HepG2 (cell line): ENCODE measurements around the gene KANSL3. TPM values are rescaled to one million over a fixed set of nuclear protein-coding genes. Genes with fewer than 3 reads are reported as not detected.

Source experiments
- ARID5B ChIP-seq: IDR thresholded peaks from 2 replicates; pipeline ENCODE4 v1.4.0; 2020; ENCODE audit warnings: mild to moderate bottlenecking, missing genetic modification reagents
- ATF2 ChIP-seq: sonication (generic); formaldehyde crosslinking; IDR thresholded peaks from 2 replicates; pipeline ENCODE4 v1.4.0; 2020; ENCODE audit warnings: missing genetic modification reagents
- ATF7 ChIP-seq, 2 experiments: fragments of 450-650 bp in 1 of 2; sonication (generic) in 1 of 2; formaldehyde crosslinking in 1 of 2; IDR thresholded peaks; 2 replicates each; pipeline versions ENCODE4 v1.4.0 to v1.6.1; 2016 to 2020; ENCODE audit warnings: antibody characterized with exemption in 1 of 2, mild to moderate bottlenecking in 1 of 2, missing genetic modification reagents in 1 of 2
- ELK4 ChIP-seq: sonication (generic); formaldehyde crosslinking; IDR thresholded peaks from 2 replicates; pipeline ENCODE4 v1.9.0; 2021; ENCODE audit warnings: missing genetic modification reagents, borderline replicate concordance
- FOXP4 ChIP-seq: sonication (generic); formaldehyde crosslinking; IDR thresholded peaks from 2 replicates; pipeline ENCODE4 v1.4.0; 2020; ENCODE audit warnings: missing genetic modification reagents
- MAFG ChIP-seq: sonication (generic); formaldehyde crosslinking; IDR thresholded peaks from 2 replicates; pipeline ENCODE4 v1.5.1; 2020; ENCODE audit warnings: mild to moderate bottlenecking, missing genetic modification reagents
- TRAFD1 ChIP-seq: sonication (generic); formaldehyde crosslinking; IDR thresholded peaks from 2 replicates; pipeline ENCODE4 v1.5.1; 2020; ENCODE audit warnings: missing genetic modification reagents, mild to moderate bottlenecking, borderline replicate concordance
- ZNF160 ChIP-seq: sonication (generic); formaldehyde crosslinking; IDR thresholded peaks from 2 replicates; pipeline ENCODE4 v1.8.0; 2022; ENCODE audit warnings: mild to moderate bottlenecking, inconsistent platforms, missing genetic modification reagents
- ZNF224 ChIP-seq: sonication (generic); formaldehyde crosslinking; IDR thresholded peaks from 2 replicates; pipeline ENCODE4 v1.5.0; 2020; ENCODE audit warnings: mild to moderate bottlenecking, missing genetic modification reagents
- ZNF230 ChIP-seq: sonication (generic); formaldehyde crosslinking; IDR thresholded peaks from 2 replicates; pipeline ENCODE4 v1.4.0; 2020; ENCODE audit warnings: mild to moderate bottlenecking, missing genetic modification reagents
- ZNF317 ChIP-seq: sonication (generic); formaldehyde crosslinking; IDR thresholded peaks from 2 replicates; pipeline ENCODE4 v1.5.0; 2020; ENCODE audit warnings: mild to moderate bottlenecking, missing genetic modification reagents
- ZNF549 ChIP-seq: sonication (generic); formaldehyde crosslinking; IDR thresholded peaks from 2 replicates; pipeline ENCODE4 v1.5.0; 2020; ENCODE audit warnings: missing genetic modification reagents
- ZNF644 ChIP-seq: IDR thresholded peaks from 2 replicates; pipeline ENCODE4 v1.6.1; 2016; ENCODE audit warnings: low read depth
- ZNF737 ChIP-seq: sonication (generic); formaldehyde crosslinking; IDR thresholded peaks from 2 replicates; pipeline ENCODE4 v1.5.0; 2020; ENCODE audit warnings: missing genetic modification reagents, mild to moderate bottlenecking, borderline replicate concordance
- ZSCAN5A ChIP-seq: sonication (generic); formaldehyde crosslinking; IDR thresholded peaks from 2 replicates; pipeline ENCODE4 v1.8.0; 2022; ENCODE audit warnings: mild to moderate bottlenecking, missing genetic modification reagents, borderline replicate concordance
- polyA plus RNA-seq, 8 experiments: library from polyadenylated mRNA; depleted of rRNA in 3 of 8; stranded (reverse) in 7 of 8; unstranded in 1 of 8; fragments of >200 nt; fragmentation: Illumina TruSeq in 4 of 8; extraction: Trizol in 4 of 8; gene quantifications; 2 replicates each; pipeline versions ENCODE4 v1.2.1 to v1.2.3, GENCODE V29; 2011 to 2016; ENCODE audit warnings: low read depth in 4 of 8, missing spikeins in 1 of 8, mixed read lengths in 1 of 8; ENCODE audit not compliant: insufficient read depth in 1 of 8
- total RNA-seq, 5 experiments: library from RNA; depleted of rRNA; stranded (reverse); fragments of >200 nt; fragmentation: Illumina TruSeq; extraction: Trizol; gene quantifications; 2 replicates each; pipeline ENCODE4 v1.2.3, GENCODE V29; 2016; ENCODE audit warnings: low read depth in 1 of 5

KANSL3 gene
- total and polyA plus RNA-seq, 2 of the 13 experiments (the other 11 are each of a cell fraction or from before 2014, with no cell fraction given) = 20.8 to 37.3 TPM

- TF ChIP-seq ZSCAN5A (CRISPR knock-in tag) (peak; percentile 98), TRAFD1 (CRISPR knock-in tag) (0 out of 2 replicates have a peak, but pooled peaks have one; percentile 45), ZNF549 (CRISPR knock-in tag) (no peak), ATF2 (peak; percentile 98), FOXP4 (CRISPR knock-in tag) (peak; percentile 87), MAFG (CRISPR knock-in tag) (no peak), ARID5B (CRISPR knock-in tag) (peak; percentile 90), ZNF317 (peak; percentile 88), ZNF224 (CRISPR knock-in tag) (peak; percentile 95; the same call in 1 of the 2 replicates), ZNF644 (peak; percentile 72; the same call in 1 of the 2 replicates), ELK4 (CRISPR knock-in tag) (peak; percentile 75), ATF7 (IDR thresholded peaks at IDR 0.05) (no peak), ATF7 (CRISPR knock-in tag; IDR thresholded peaks at IDR 0.05) (peak; percentile 86; the same call in 1 of the 2 replicates), ZNF737 (CRISPR knock-in tag) (no peak), ZNF230 (CRISPR knock-in tag) (peak; percentile 86; the same call in 1 of the 2 replicates), ZNF160 (peak; percentile 93)
These were observed at the start of gene KANSL3 (continued) for GRCh38 chr2:96638144-96639121.
